Nephron progenitor cell (in vitro differentiated cells): ENCODE data around the gene C12orf43.
A peak's percentile ranks its signal among the peaks of the same experiment; 100 is the strongest.

Experiments used
- DNase-seq: peaks from one replicate; pipeline ENCODE4 v3.0.0; 2021
- H3K27ac Mint-ChIP-seq: 2 replicates; pipeline ENCODE4 v1.8.0; 2021; ENCODE audit warnings: mild to moderate bottlenecking, moderate library complexity, mixed read lengths
- H3K27me3 Mint-ChIP-seq: 2 replicates; pipeline ENCODE4 v1.8.0; 2021; ENCODE audit warnings: mild to moderate bottlenecking, low read depth, mixed read lengths; ENCODE audit not compliant: poor library complexity
- H3K36me3 Mint-ChIP-seq: 2 replicates; pipeline ENCODE4 v1.8.0; 2021; ENCODE audit warnings: low read depth, mixed read lengths
- H3K4me1 Mint-ChIP-seq: 2 replicates; pipeline ENCODE4 v1.8.0; 2021; ENCODE audit warnings: mixed read lengths
- H3K4me3 Mint-ChIP-seq: 2 replicates; pipeline ENCODE4 v1.8.0; 2021; ENCODE audit warnings: mild to moderate bottlenecking, moderate library complexity, mixed read lengths
- H3K9me3 Mint-ChIP-seq: 2 replicates; pipeline ENCODE4 v1.8.0; 2021; ENCODE audit warnings: mild to moderate bottlenecking, moderate library complexity, mixed read lengths
- TF ChIP-seq, protein P1 (sequence below): fragments of 200-600 bp; sonication (generic); IDR thresholded peaks from 2 replicates; pipeline ENCODE4 v1.5.0; 2021; ENCODE audit warnings: antibody characterized with exemption

Gene C12orf43

DNA sequence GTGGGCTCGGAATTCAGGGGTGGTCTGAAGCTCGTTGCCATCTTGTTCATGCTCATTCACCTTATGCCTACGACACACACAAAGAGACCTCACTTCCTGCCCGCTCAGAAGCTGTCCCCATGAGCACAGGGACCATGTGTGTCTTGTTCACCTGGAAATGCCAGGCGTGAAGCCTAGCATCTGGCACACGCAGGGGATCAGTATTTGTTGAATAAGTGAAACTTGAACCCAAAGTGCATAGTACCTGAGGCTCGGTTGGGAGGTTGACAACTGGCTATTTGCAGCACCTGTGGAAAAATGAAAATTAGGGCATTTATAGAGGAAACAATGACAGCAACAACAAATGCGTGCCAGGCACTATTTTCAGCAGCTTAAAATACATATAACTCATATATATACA is 5.4 kb downstream of the C12orf43 start:
- Mint-ChIP-seq H3K27ac (peak overlapping the region; percentile 68), H3K4me1 (peaks cover 13% of the 10 kb centered on the region), H3K4me3 (no peak overlapping the region), H3K36me3 (peaks cover 29% of the 10 kb centered on the region), H3K9me3 (no peaks in the 10 kb centered on the region), H3K27me3 (no peaks in the 10 kb centered on the region)
- TF ChIP-seq, protein P1, sequence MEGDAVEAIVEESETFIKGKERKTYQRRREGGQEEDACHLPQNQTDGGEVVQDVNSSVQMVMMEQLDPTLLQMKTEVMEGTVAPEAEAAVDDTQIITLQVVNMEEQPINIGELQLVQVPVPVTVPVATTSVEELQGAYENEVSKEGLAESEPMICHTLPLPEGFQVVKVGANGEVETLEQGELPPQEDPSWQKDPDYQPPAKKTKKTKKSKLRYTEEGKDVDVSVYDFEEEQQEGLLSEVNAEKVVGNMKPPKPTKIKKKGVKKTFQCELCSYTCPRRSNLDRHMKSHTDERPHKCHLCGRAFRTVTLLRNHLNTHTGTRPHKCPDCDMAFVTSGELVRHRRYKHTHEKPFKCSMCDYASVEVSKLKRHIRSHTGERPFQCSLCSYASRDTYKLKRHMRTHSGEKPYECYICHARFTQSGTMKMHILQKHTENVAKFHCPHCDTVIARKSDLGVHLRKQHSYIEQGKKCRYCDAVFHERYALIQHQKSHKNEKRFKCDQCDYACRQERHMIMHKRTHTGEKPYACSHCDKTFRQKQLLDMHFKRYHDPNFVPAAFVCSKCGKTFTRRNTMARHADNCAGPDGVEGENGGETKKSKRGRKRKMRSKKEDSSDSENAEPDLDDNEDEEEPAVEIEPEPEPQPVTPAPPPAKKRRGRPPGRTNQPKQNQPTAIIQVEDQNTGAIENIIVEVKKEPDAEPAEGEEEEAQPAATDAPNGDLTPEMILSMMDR: no peak
- DNase-seq: no peak

DNA sequence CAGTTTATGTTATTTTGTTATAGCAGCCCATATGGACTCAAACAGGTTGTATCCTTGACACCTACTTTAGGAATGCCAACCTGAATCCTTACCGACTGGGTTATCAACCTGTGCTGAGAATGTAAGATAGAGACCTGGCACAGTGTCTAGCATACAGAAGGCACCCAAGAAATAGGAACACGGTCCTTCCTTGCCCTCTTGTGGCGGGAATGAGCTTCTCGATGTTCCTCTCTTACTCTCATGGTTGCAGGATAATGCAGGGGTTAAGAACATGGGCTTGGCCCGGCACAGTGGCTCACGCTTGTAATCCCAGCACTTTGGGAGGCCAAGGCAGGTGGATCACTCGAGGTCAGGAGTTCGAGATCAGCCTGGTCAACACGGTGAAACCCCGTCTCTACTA is 6.5 kb downstream of the C12orf43 start:
- Mint-ChIP-seq H3K27ac (no peak overlapping the region), H3K9me3 (no peaks in the 10 kb centered on the region), H3K4me3 (no peak overlapping the region), H3K27me3 (no peaks in the 10 kb centered on the region), H3K36me3 (peaks cover 39% of the 10 kb centered on the region), H3K4me1 (peaks cover 3% of the 10 kb centered on the region)
- DNase-seq: peak; percentile 33
- TF ChIP-seq, protein P1: peak; percentile 38

DNA sequence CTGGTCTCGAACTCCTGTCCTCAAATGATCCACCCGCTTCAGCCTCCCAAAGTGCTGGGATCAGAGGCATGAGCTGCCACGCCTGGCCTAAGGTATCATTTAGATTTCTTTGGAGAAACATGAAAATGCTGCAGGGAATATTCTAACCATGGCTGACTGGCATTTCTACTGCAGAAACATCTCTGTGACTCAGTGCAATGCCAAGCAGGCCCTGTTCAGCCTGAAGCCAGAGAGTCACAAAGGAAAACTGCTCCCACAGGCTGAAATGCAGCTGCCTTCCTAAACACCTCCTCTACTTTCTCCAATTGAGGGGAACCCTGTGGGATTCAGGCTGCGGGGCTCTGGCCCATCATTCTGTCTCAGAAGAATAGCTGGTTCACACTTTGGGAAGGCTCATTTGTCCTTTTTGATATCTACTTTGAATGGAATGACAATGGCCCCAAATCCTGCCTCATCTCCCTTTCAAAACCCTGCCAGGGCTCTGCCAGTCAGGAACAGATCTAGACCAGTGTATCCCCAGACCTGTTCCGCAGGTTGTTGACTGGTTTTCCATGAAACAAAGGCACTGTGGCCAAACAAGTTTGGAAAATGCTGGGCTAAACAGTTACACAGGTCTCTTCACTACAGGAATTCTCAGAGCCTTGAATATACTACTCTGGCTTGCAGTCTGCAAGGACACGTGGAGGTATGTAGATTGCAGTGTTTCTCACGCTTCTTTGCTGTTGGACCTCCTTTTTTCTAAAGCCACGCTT is 7.8 kb downstream of the C12orf43 start:
- Mint-ChIP-seq H3K27me3 (no peaks in the 10 kb centered on the region), H3K4me1 (no peaks in the 10 kb centered on the region), H3K36me3 (peaks cover 50% of the 10 kb centered on the region), H3K27ac (no peak overlapping the region), H3K9me3 (no peaks in the 10 kb centered on the region), H3K4me3 (no peak overlapping the region)
- no peak for DNase-seq
- TF ChIP-seq, protein P1: no peak

DNA sequence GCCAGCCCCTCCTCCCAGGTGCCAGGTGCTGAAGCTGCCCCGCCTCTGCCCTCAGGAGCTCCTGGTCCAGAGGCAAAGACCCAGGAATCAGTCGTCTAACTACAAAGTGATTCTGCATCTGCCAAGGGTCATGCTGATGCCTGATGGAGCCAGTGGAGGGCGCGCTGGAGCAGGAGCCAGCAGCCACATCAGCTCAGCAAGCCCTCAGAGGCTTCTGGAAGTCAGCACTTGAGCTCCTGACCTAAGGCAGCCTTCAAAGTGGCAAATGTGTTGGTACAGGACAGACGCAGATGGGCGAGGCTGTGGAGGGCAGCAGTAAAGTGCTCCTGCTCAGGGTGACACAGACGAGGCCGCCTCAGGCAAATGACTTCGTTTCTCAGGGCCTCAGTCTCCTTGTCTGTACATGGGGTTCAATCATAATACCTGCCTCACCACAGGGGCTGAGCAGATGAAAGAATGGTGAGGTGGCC is 10.9 kb downstream of the C12orf43 start:
- H3K9me3 Mint-ChIP-seq: no peaks in the 10 kb centered on the region
- no peaks in the 10 kb centered on the region for H3K27me3 Mint-ChIP-seq
- H3K4me1 Mint-ChIP-seq: no peaks in the 10 kb centered on the region
- H3K27ac Mint-ChIP-seq: no peak overlapping the region
- H3K36me3 Mint-ChIP-seq: peaks cover 45% of the 10 kb centered on the region
- peak; percentile 69 for DNase-seq
- no peak overlapping the region for H3K4me3 Mint-ChIP-seq
- TF ChIP-seq, protein P1: peak; percentile 67

DNA sequence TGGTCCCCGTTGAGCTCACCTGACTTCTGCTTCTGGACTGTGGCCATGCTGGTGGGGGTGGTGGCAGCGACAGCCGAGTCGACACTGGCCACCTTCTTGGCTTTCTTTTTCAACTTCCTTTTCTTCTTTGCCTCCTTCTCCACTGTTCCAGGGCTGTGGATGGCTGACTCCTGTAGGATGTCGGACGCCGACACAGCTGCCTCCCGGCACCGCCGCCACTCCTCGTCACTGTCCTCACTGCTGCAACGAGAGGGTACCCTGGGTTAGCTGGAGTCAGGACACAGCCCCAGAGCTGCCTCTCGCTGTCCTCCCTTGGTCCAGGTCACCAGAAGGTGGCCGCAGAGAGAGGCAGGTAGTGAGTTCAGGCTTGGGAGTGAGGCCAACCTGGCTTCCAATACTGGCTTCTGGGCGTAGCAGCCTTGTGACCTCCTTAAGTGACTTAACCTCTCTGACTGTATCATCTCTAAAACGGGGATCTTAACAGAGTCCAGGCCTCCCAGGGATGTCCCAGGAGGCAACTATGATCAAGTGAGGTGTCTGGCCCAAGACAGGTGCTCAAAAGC is 12.0 kb downstream of the C12orf43 start:
- no peak overlapping the region for H3K4me3 Mint-ChIP-seq
- H3K9me3 Mint-ChIP-seq: no peaks in the 10 kb centered on the region
- H3K27ac Mint-ChIP-seq: no peak overlapping the region
- no peak for DNase-seq
- H3K36me3 Mint-ChIP-seq: peaks cover 45% of the 10 kb centered on the region
- peaks cover 4% of the 10 kb centered on the region for H3K4me1 Mint-ChIP-seq
- TF ChIP-seq, protein P1: no peak
- no peaks in the 10 kb centered on the region for H3K27me3 Mint-ChIP-seq

DNA sequence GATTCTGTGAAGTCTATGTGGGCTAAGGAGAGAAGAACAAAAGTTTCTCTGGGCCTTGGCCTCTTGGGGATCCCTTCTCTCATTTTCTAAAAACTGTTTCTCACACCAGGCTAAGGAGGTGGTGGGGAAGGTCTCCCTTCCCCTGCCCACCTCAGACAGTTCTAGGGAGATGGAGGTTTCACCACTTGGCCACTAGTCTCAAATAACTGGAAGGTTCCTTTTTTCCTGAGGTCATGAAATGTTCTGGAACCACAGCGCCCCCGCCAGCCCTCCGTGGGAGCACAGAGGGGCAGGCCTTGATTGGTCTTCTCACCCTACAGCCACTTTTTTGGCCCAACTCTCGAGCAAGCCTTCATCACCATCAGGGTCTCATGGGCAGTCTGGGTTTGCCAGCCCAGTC is 12.6 kb downstream of the C12orf43 start:
- H3K27me3 Mint-ChIP-seq: peaks cover 2% of the 10 kb centered on the region
- no peak overlapping the region for H3K27ac Mint-ChIP-seq
- H3K4me1 Mint-ChIP-seq: peaks cover 4% of the 10 kb centered on the region
- TF ChIP-seq, protein P1: no peak
- H3K4me3 Mint-ChIP-seq: no peak overlapping the region
- H3K36me3 Mint-ChIP-seq: peaks cover 45% of the 10 kb centered on the region
- DNase-seq: no peak
- no peaks in the 10 kb centered on the region for H3K9me3 Mint-ChIP-seq
